Keratinocyte (primary cell): ENCODE results near the gene CLSTN1.

Source experiments
- CTCF ChIP-seq, 3 experiments: IDR thresholded peaks in 1 of 3; conservative IDR thresholded peaks in 1 of 3; optimal IDR thresholded peaks in 1 of 3; 2 replicates in 2 of 3; 3 replicates in 1 of 3; pipeline versions ENCODE3 to v1.5.1; 2011; ENCODE audit warnings: low read length in 3 of 3, mild to moderate bottlenecking in 3 of 3, moderate library complexity in 2 of 3, control low read depth in 1 of 3, inconsistent platforms in 1 of 3; ENCODE audit not compliant: insufficient read depth in 2 of 3; ENCODE audit errors: extremely low read depth in 1 of 3
- EZH2 ChIP-seq: IDR thresholded peaks from one replicate; pipeline ENCODE4 v1.6.1; 2012; ENCODE audit warnings: inconsistent platforms, mild to moderate bottlenecking, low read length, moderate library complexity

- TF ChIP-seq CTCF (optimal IDR thresholded peaks at IDR 0.05 in 1 of 3, IDR thresholded peaks at IDR 0.05 in 1 of 3, conservative IDR thresholded peaks at IDR 0.05 in 1 of 3; ENCODE audit: extremely low read depth in 1 of 3, insufficient read depth in 2 of 3, low read length in 3 of 3) (no peak), EZH2 (no peak)
Measured at GRCh38 chr1:9817734-9818133, 6.0 kb downstream of the CLSTN1 start.
